GM19397 (cell line): ENCODE measurements around the gene ATOH7.
"Not testable (repeated sequence)": the region's sequence is repeated elsewhere in the genome, so short reads cannot be mapped to it uniquely, and the experiment has no call there.

Experiments
- ATAC-seq: cut with Tn5 transposase; IDR thresholded peaks from one replicate; pipeline ENCODE4 v1.9.1; 2021; ENCODE audit warnings: mild to moderate bottlenecking, moderate library complexity; ENCODE audit not compliant: unreplicated experiment

Gene ATOH7

GRCh38 chr10:68238371-68238770 is 6.5 kb upstream of the ATOH7 start:
- ATAC-seq: no peak

GRCh38 chr10:68237173-68237572 is 5.3 kb upstream of the ATOH7 start:
- ATAC-seq: no peak

- no peak for ATAC-seq
These were observed 3.7 kb upstream of the ATOH7 start for GRCh38 chr10:68235581-68235980.

GRCh38 chr10:68235111-68235510 is 3.2 kb upstream of the ATOH7 start:
- no peak for ATAC-seq

- ATAC-seq: no peak
These were observed 1.1 kb upstream of the ATOH7 start for GRCh38 chr10:68233046-68233445.

DNA sequence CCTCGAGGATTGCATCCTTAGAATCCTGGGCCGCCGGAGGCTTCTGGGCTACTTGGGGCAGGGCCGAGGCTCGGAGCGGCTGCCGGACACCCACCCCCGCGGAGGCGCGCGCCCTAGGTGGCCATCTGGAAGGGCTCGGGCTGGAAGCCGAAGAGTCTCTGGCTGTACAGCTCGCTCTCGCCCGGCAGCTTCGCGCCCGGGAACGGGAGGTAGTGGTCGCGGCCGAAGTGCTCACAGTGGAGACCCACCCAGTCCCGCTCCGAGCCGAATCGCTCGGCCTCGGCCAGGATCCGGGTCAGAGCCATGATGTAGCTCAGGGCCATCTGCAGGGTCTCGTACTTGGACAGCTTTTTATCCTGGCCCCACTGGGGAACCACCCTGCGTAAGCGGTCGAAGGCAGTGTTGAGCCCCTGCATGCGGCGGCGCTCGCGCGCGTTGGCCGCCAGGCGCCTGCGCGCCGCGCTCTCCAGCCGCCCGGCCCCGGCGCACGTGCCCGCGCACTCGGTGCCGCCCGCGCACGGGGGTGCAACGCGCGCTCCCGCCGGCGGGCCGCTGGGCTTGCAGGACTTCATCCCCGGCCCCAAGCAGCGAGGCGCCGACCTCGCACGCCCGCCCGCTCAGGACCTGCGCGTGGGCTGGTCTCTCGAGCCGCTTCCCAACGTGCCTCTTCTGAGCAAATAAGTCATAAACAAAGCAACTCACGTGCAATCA is 652 bp downstream of the ATOH7 start:
- ATAC-seq: peak; percentile 97

- ATAC-seq: no peak
These were observed 1.6 kb downstream of the ATOH7 start for GRCh38 chr10:68230268-68230667.

DNA sequence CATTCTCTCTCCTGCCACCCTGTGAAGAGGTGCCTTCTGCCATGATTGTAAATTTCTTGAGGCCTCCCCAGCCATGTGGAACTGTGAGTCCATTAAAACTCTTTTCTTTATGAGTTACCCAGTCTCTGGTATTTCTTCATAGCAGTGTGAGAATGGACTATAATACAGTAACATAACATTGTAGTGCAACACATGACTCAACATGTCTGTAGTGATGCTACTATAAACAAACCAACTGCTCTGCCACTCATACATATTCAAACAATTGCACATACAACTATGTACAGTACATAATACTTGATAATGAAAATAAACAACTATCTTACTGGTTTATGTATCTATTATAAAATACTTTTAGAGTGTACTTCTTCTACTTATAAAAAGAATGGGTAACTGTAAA is 7.1 kb downstream of the ATOH7 start:
- no peak for ATAC-seq

GRCh38 chr10:68223535-68224165 is 8.3 kb downstream of the ATOH7 start:
- ATAC-seq: no peak

DNA sequence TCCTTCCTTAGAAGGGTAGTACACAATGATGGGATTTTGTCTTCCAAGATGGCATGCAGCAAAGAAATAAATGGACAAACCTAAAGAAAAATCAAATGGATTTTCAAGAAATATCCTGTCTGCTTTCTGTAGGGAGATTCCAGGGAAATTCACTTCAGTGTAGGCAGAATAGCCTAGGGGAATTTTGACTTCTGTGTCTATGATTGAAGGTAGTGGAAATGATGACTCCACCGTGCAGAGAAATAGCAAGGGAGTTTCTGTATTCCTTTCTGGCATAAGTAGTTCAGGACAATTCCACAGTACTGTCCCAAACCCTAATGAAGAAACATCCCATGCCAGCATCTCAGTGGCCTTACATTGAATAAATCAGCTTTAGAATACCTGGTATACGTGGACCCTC is 9.5 kb downstream of the ATOH7 start:
- no peak for ATAC-seq

DNA sequence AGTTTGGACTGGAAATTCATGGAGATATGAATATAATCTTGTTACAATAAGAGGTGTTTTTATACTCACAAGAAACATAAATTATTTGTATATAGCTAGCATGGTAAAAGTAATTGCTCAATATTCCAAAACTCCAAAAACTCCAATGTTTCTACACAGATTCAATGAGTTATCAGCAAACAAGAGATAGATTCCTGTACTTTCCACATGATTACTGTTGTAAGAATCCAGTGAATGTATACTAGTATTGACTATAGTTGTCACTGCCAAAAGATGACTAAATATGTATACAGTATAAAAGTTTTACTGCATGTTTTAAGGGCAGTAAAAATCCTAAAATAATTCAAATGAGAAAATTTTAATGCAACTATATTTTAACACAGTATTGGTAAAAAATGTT is 10.7 kb downstream of the ATOH7 start:
- ATAC-seq: no peak

DNA sequence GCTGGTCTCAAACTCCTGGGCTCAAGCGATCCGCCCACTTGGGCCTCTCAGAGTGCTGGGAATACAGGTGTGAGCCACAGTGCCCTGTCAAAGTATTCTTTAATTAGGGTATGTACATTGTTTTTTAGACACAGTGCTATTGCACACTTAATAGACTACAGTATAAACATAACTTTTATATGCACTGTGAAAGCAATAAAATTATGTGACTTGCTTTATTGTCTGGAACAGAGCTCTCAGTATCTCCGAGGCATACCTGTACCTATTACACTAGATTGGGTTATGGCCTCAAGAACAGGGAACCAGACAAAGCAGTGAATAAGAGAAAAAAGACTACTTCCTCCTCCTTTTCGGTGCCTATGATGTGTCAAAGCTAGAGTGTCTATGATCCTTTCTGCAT is 13.1 kb downstream of the ATOH7 start:
- ATAC-seq: no peak

- ATAC-seq: no peak
These were observed 19.1 kb downstream of the ATOH7 start for GRCh38 chr10:68212721-68213352.

DNA sequence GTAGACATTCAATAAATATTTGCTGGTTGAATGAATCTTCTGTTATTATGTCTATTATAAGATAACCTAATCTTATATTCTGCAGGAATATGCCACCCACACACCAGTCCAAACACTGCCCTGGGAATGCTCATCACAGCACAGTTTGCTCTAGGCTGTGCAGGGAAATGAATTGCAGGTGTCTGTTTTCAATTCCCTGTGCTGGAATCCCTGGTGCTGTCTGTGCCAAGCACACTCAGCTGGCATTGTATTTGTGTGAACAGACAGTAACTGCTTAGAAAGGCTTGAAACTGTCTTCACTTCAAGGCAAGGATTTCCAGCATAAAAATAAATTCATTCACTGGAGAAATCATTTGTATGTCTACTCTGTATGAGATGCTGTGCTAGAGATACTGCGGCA is 20.2 kb downstream of the ATOH7 start:
- no peak for ATAC-seq

DNA sequence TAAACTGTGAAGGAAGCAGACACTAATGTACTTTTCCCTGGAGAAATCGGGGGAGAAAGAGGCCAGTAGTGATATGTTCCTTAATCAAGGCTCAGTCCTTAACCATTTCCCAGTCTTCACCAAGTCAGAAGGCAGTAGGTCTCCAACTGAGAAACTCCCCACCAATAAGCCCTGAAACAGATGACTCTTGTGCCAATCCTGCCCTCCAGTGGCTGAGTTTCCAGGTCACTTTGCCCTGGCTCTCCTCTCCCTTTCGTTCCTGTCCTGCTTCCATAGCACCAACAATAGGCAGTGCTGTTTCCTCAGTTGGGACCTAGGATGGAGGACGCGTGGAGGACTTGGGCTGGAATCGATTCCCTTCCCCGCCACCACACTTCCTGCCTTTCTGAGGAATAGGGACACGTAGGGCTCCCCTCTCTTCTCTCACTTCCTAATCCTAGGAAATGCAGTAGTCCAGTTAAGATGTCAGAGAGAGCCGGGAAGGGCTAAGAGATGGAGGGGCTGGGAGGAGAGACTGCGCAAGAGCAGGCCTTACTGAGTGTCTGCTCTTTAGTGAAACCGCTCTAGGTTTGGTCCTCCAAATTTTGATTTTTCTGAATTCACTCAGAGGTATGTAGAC is 23.4 kb downstream of the ATOH7 start:
- ATAC-seq: no peak

DNA sequence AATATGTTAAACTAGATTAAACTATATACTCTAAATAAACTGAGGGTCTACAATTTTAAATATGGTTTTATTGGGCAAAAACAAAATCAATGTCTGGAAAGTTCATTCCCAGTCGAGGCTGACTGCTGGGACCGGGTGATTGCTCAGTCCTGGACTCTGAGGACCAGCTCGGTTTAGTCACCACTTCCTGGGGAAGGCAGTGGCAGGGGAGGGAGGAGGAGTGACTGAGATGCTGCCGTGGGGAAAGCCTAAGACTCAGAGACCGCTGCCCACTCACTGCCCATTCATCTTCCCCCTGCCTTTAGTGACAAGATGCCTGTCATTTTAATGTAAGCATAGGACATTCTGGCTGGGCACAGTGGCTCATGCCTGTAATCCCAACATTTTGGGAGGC is 29.0 kb downstream of the ATOH7 start:
- no peak for ATAC-seq

GRCh38 chr10:68196701-68197100 is 35.2 kb downstream of the ATOH7 start:
- no peak for ATAC-seq

GRCh38 chr10:68195776-68196175 is 36.1 kb downstream of the ATOH7 start:
- ATAC-seq: not testable (repeated sequence)

DNA sequence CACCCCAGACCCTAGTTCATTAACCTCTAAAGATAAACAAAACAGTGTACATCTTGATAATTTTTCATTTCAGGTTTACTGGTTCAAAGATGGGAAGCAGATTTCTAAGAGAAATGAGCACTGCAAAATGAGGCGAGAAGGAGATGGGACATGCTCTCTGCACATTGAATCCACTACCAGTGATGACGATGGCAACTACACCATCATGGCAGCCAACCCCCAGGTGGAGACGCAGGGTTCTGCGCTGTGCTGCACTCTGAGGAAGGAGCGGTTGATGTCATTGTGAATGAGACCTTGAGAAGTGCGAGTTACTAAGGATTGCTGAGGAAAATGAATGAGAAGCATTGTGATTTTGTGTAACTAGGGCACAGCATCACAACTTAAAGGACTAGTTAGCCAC is 37.6 kb downstream of the ATOH7 start:
- no peak for ATAC-seq

- no peak for ATAC-seq
These were observed 39.8 kb downstream of the ATOH7 start for GRCh38 chr10:68192113-68192512.

GRCh38 chr10:68188835-68189234 is 43.1 kb downstream of the ATOH7 start:
- no peak for ATAC-seq

GRCh38 chr10:68185085-68185484 is 46.8 kb downstream of the ATOH7 start:
- no peak for ATAC-seq
